GM21390 (cell line): ENCODE measurements around the gene DSG2.
"Not testable (repeated sequence)": the region's sequence is repeated elsewhere in the genome, so short reads cannot be mapped to it uniquely, and the experiment has no call there.

Source experiments
- ATAC-seq: cut with Tn5 transposase; IDR thresholded peaks from one replicate; pipeline ENCODE4 v1.9.1; 2021; ENCODE audit not compliant: unreplicated experiment

Gene DSG2

GRCh38 chr18:31497836-31498573 is at the start of gene DSG2:
Gene DSG2, plus strand, starts transcription at chr18:31498177. Its CDS starts 75 bp downstream, at chr18:31498252.
- peak; percentile 44 for ATAC-seq

GRCh38 chr18:31450409-31450808 is 47.6 kb upstream of the DSG2 start:
- ATAC-seq, result no peak

- no peak for ATAC-seq
Observed at GRCh38 chr18:31451625-31452024, 46.4 kb upstream of the DSG2 start.

GRCh38 chr18:31454066-31454708 is 43.8 kb upstream of the DSG2 start:
- ATAC-seq, result no peak

- ATAC-seq, result no peak
Observed at GRCh38 chr18:31469629-31470028, 28.3 kb upstream of the DSG2 start.

- no peak for ATAC-seq
Observed at GRCh38 chr18:31478688-31479087, 19.3 kb upstream of the DSG2 start.

- ATAC-seq, result no peak
Observed at GRCh38 chr18:31482051-31482450, 15.9 kb upstream of the DSG2 start.

GRCh38 chr18:31483396-31483795 is 14.6 kb upstream of the DSG2 start:
- ATAC-seq, result no peak

- no peak for ATAC-seq
Observed at GRCh38 chr18:31484461-31484860, 13.5 kb upstream of the DSG2 start.

- ATAC-seq, result no peak
Observed at GRCh38 chr18:31486165-31486564, 11.8 kb upstream of the DSG2 start.

GRCh38 chr18:31487246-31488015 is 10.5 kb upstream of the DSG2 start:
- ATAC-seq, result no peak

- no peak for ATAC-seq
Observed at GRCh38 chr18:31489311-31489710, 8.7 kb upstream of the DSG2 start.

- ATAC-seq, result peak; percentile 82
Observed at GRCh38 chr18:31490387-31490786, 7.6 kb upstream of the DSG2 start.

- no peak for ATAC-seq
Observed at GRCh38 chr18:31490833-31491232, 7.1 kb upstream of the DSG2 start.

- ATAC-seq, result no peak
Observed at GRCh38 chr18:31491586-31491985, 6.4 kb upstream of the DSG2 start.

GRCh38 chr18:31492671-31493070 is 5.3 kb upstream of the DSG2 start:
- ATAC-seq, result no peak

- no peak for ATAC-seq
Observed at GRCh38 chr18:31493171-31493570, 4.8 kb upstream of the DSG2 start.

GRCh38 chr18:31493941-31494340 is 4.0 kb upstream of the DSG2 start:
- no peak for ATAC-seq

- ATAC-seq, result not testable (repeated sequence)
Observed at GRCh38 chr18:31494705-31495244, 3.2 kb upstream of the DSG2 start.

GRCh38 chr18:31497404-31497835 is 557 bp upstream of the DSG2 start:
- ATAC-seq, result no peak
